HEK293 (cell line): ENCODE data around the gene CDH23.

Experiments
- CTCF ChIA-PET: fragments of 350-600 bp; formaldehyde crosslinking; extraction: SDS; loops from one replicate; lab custom pipeline; 2021; ENCODE audit warnings: antibody characterized with exemption; lab: Yijun Ruan, JAX
- POLR2A ChIA-PET: fragments of 300-600 bp; formaldehyde crosslinking; extraction: SDS; loops from one replicate; lab custom pipeline; 2020; ENCODE audit warnings: antibody characterized with exemption, inconsistent platforms; lab: Yijun Ruan, JAX
- H3K27ac ChIP-seq: fragments of 200-500 bp; sonication (Bioruptor generic); 2 replicates; pipeline ENCODE4 v1.5.1; 2014; ENCODE audit warnings: low read depth, low read length, control low read depth, inconsistent platforms; ENCODE audit errors: extremely low read depth
- H3K36me3 ChIP-seq, 2 experiments: fragments of 200-500 bp in 1 of 2; sonication (Bioruptor generic) in 1 of 2; 1 replicate in 1 of 2; 2 replicates in 1 of 2; pipeline ENCODE4 v1.5.1; 2014 to 2017; ENCODE audit warnings: inconsistent platforms in 2 of 2, low read length in 2 of 2; ENCODE audit not compliant: control insufficient read depth in 2 of 2, insufficient read depth in 1 of 2
- H3K4me1 ChIP-seq: fragments of 200-500 bp; sonication (Bioruptor generic); 2 replicates; pipeline ENCODE4 v1.5.1; 2014; ENCODE audit warnings: mild to moderate bottlenecking, low read length, inconsistent platforms; ENCODE audit not compliant: control insufficient read depth, insufficient read depth
- H3K4me3 ChIP-seq: 2 replicates; pipeline ENCODE4 v1.5.1; 2011; ENCODE audit warnings: low read depth, mild to moderate bottlenecking, control low read depth, low read length, moderate library complexity
- H3K9me3 ChIP-seq: fragments of 200-500 bp; sonication (Bioruptor generic); 2 replicates; pipeline ENCODE4 v1.5.1; 2014; ENCODE audit warnings: low read depth, low read length, inconsistent platforms; ENCODE audit not compliant: control insufficient read depth, insufficient read depth
- BCL11B ChIP-seq: fragments of 450-650 bp; formaldehyde crosslinking; IDR thresholded peaks from 2 replicates; pipeline ENCODE4 v1.5.1; 2016; ENCODE audit warnings: low read depth, missing biosample characterization, missing genetic modification characterization
- GLIS2 ChIP-seq: fragments of 450-650 bp; formaldehyde crosslinking; IDR thresholded peaks from 2 replicates; pipeline ENCODE4 v1.5.1; 2016; ENCODE audit warnings: missing biosample characterization, missing genetic modification characterization
- KLF10 ChIP-seq: fragments of 450-650 bp; IDR thresholded peaks from 2 replicates; pipeline ENCODE4 v1.5.1; 2018; ENCODE audit warnings: missing biosample characterization, mild to moderate bottlenecking, missing genetic modification characterization
- ZEB2 ChIP-seq: fragments of 450-650 bp; formaldehyde crosslinking; IDR thresholded peaks from 2 replicates; pipeline ENCODE4 v1.5.1; 2016; ENCODE audit warnings: missing biosample characterization, missing genetic modification characterization
- ZFP3 ChIP-seq: fragments of 450-650 bp; formaldehyde crosslinking; IDR thresholded peaks from 2 replicates; pipeline ENCODE4 v1.5.1; 2016; ENCODE audit warnings: low read depth, missing biosample characterization, missing genetic modification characterization
- ZFP69B ChIP-seq: fragments of 450-650 bp; formaldehyde crosslinking; IDR thresholded peaks from 2 replicates; pipeline ENCODE4 v1.5.1; 2016; ENCODE audit warnings: missing biosample characterization, missing genetic modification characterization
- ZNF146 ChIP-seq: fragments of 450-650 bp; formaldehyde crosslinking; IDR thresholded peaks from 2 replicates; pipeline ENCODE4 v1.5.1; 2016; ENCODE audit warnings: missing biosample characterization, missing genetic modification characterization
- ZNF184 ChIP-seq: fragments of 450-650 bp; IDR thresholded peaks from 2 replicates; pipeline ENCODE4 v1.5.1; 2018; ENCODE audit warnings: missing biosample characterization, mild to moderate bottlenecking, missing genetic modification characterization
- ZNF214 ChIP-seq: fragments of 450-650 bp; formaldehyde crosslinking; IDR thresholded peaks from 2 replicates; pipeline ENCODE4 v1.5.1; 2017; ENCODE audit warnings: missing biosample characterization, mild to moderate bottlenecking, missing genetic modification characterization, borderline replicate concordance
- ZNF366 ChIP-seq: fragments of 450-650 bp; formaldehyde crosslinking; conservative IDR thresholded peaks from 2 replicates; pipeline ENCODE4 v1.5.1; 2016; ENCODE audit warnings: missing biosample characterization, missing genetic modification characterization
- ZNF394 ChIP-seq: fragments of 450-650 bp; formaldehyde crosslinking; IDR thresholded peaks from 2 replicates; pipeline ENCODE4 v1.5.1; 2016; ENCODE audit warnings: missing biosample characterization, missing genetic modification characterization, mild to moderate bottlenecking, moderate library complexity, borderline replicate concordance
- ZNF501 ChIP-seq: fragments of 450-650 bp; formaldehyde crosslinking; IDR thresholded peaks from 2 replicates; pipeline ENCODE4 v1.5.1; 2016; ENCODE audit warnings: missing biosample characterization, missing genetic modification characterization
- ZNF521 ChIP-seq: fragments of 450-650 bp; formaldehyde crosslinking; IDR thresholded peaks from 2 replicates; pipeline ENCODE4 v1.5.1; 2017; ENCODE audit warnings: missing biosample characterization, mild to moderate bottlenecking, missing genetic modification characterization
- ZNF555 ChIP-seq: fragments of 450-650 bp; formaldehyde crosslinking; conservative IDR thresholded peaks from 2 replicates; pipeline ENCODE4 v1.5.1; 2017; ENCODE audit warnings: missing biosample characterization, mild to moderate bottlenecking, missing genetic modification characterization, inconsistent platforms
- ZNF585B ChIP-seq: fragments of 450-650 bp; formaldehyde crosslinking; IDR thresholded peaks from 2 replicates; pipeline ENCODE4 v1.5.1; 2016; ENCODE audit warnings: missing biosample characterization, missing genetic modification characterization
- ZNF600 ChIP-seq: fragments of 450-650 bp; formaldehyde crosslinking; IDR thresholded peaks from 2 replicates; pipeline ENCODE4 v1.5.1; 2016; ENCODE audit warnings: missing biosample characterization, missing genetic modification characterization
- ZNF654 ChIP-seq: fragments of 450-650 bp; formaldehyde crosslinking; IDR thresholded peaks from 2 replicates; pipeline ENCODE4 v1.5.1; 2016; ENCODE audit warnings: low read depth, missing biosample characterization, missing genetic modification characterization
- ZNF707 ChIP-seq: fragments of 450-650 bp; formaldehyde crosslinking; IDR thresholded peaks from 2 replicates; pipeline ENCODE4 v1.5.1; 2016; ENCODE audit warnings: missing biosample characterization, missing genetic modification characterization
- ZNF768 ChIP-seq: fragments of 450-650 bp; formaldehyde crosslinking; IDR thresholded peaks from 2 replicates; pipeline ENCODE4 v1.5.1; 2018; ENCODE audit warnings: missing biosample characterization, mild to moderate bottlenecking, missing genetic modification characterization
- ZNF843 ChIP-seq: fragments of 450-650 bp; formaldehyde crosslinking; IDR thresholded peaks from 2 replicates; pipeline ENCODE4 v1.5.1; 2016; ENCODE audit warnings: missing biosample characterization, missing genetic modification characterization
- TF ChIP-seq, protein P1 (sequence below): fragments of 450-650 bp; formaldehyde crosslinking; IDR thresholded peaks from 2 replicates; pipeline ENCODE4 v1.5.1; 2016; ENCODE audit warnings: missing biosample characterization, missing genetic modification characterization
- TF ChIP-seq, protein P2 (sequence below): fragments of 450-650 bp; formaldehyde crosslinking; IDR thresholded peaks from 2 replicates; pipeline ENCODE4 v1.5.1; 2016; ENCODE audit warnings: missing biosample characterization, missing genetic modification characterization

Gene CDH23

GRCh38 chr10:71472466-71472865, 75.7 kb downstream of the CDH23 start:
- H3K4me1 ChIP-seq, result no peaks in the 10 kb centered on the region
- POLR2A ChIA-PET, result no interaction called here
- TF ChIP-seq ZNF184 (tag by site-specific recombination) (no peak), ZNF366 (tag by site-specific recombination) (no peak), KLF10 (tag by site-specific recombination) (no peak), ZNF768 (tag by site-specific recombination) (no peak), ZNF521 (tag by site-specific recombination) (no peak), ZFP69B (tag by site-specific recombination) (no peak), GLIS2 (tag by site-specific recombination) (no peak), ZNF654 (tag by site-specific recombination) (no peak), ZNF843 (tag by site-specific recombination) (no peak), ZNF214 (tag by site-specific recombination) (no peak), BCL11B (no peak), ZNF501 (tag by site-specific recombination) (no peak), ZNF707 (tag by site-specific recombination) (no peak), ZNF394 (tag by site-specific recombination) (no peak), ZNF585B (tag by site-specific recombination) (no peak), ZFP3 (tag by site-specific recombination) (no peak)
- TF ChIP-seq, protein P1, sequence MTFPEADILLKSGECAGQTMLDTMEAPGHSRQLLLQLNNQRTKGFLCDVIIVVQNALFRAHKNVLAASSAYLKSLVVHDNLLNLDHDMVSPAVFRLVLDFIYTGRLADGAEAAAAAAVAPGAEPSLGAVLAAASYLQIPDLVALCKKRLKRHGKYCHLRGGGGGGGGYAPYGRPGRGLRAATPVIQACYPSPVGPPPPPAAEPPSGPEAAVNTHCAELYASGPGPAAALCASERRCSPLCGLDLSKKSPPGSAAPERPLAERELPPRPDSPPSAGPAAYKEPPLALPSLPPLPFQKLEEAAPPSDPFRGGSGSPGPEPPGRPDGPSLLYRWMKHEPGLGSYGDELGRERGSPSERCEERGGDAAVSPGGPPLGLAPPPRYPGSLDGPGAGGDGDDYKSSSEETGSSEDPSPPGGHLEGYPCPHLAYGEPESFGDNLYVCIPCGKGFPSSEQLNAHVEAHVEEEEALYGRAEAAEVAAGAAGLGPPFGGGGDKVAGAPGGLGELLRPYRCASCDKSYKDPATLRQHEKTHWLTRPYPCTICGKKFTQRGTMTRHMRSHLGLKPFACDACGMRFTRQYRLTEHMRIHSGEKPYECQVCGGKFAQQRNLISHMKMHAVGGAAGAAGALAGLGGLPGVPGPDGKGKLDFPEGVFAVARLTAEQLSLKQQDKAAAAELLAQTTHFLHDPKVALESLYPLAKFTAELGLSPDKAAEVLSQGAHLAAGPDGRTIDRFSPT (tag by site-specific recombination), result no peak
- TF ChIP-seq, protein P2, sequence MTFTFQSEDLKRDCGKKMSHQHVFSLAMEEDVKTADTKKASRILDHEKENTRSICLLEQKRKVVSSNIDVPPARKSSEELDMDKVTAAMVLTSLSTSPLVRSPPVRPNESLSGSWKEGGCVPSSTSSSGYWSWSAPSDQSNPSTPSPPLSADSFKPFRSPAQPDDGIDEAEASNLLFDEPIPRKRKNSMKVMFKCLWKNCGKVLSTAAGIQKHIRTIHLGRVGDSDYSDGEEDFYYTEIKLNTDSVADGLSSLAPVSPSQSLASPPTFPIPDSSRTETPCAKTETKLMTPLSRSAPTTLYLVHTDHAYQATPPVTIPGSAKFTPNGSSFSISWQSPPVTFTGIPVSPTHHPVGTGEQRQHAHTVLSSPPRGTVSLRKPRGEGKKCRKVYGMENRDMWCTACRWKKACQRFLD (tag by site-specific recombination), result no peak
- no peaks in the 10 kb centered on the region for H3K36me3 ChIP-seq
- no peak overlapping the region for H3K4me3 ChIP-seq
- H3K27ac ChIP-seq, result no peak overlapping the region
- CTCF ChIA-PET, result no interaction called here
- no peaks in the 10 kb centered on the region for H3K9me3 ChIP-seq

DNA sequence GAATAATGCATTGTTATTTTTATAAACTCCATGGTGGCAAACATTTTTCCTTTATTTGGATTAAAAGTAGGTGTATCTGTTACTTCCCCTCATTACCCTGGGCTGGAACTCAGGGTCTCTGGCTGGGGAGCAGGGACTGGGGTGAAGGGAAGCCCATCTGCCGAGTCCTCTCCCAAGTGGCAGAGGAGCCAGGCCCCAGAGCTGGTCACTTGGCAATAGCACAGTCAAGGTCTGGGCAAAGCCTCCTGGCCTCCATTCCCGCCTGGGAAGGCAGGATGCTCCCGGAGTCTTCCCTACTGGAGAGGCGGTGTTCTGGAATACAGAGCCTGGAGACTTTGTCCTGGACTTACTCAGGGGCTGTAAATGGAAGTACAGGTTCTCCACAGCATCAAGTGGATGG, 76.2 kb downstream of the CDH23 start:
- no peaks in the 10 kb centered on the region for H3K36me3 ChIP-seq
- no peak overlapping the region for H3K27ac ChIP-seq
- TF ChIP-seq ZEB2 (no peak), ZNF555 (no peak), ZNF600 (tag by site-specific recombination) (peak; percentile 83), ZNF146 (tag by site-specific recombination) (no peak)
- no peaks in the 10 kb centered on the region for H3K9me3 ChIP-seq
- H3K4me3 ChIP-seq, result no peak overlapping the region
- POLR2A ChIA-PET, result no interaction called here
- CTCF ChIA-PET, result no interaction called here
- no peaks in the 10 kb centered on the region for H3K4me1 ChIP-seq
